Neural cell (in vitro differentiated cells): ENCODE measurements around the gene FGF8. TPM values are rescaled to one million over a fixed set of nuclear protein-coding genes. Genes with fewer than 3 reads are reported as not detected.

Experiments
- H2AFZ ChIP-seq: fragments of 200-600, 300-800 bp; sonication (generic), shearing (Covaris generic); 2 replicates; pipeline ENCODE4 v1.6.0; 2014; ENCODE audit warnings: low read depth, mild to moderate bottlenecking, antibody characterized with exemption, low read length, moderate library complexity
- H3F3A ChIP-seq: fragments of 200-600 bp; shearing (Covaris generic); 2 replicates; pipeline ENCODE4 v1.6.1; 2016; ENCODE audit warnings: mild to moderate bottlenecking, moderate library complexity, mixed read lengths, antibody characterized with exemption, low read length; ENCODE audit not compliant: insufficient read depth, poor library complexity, severe bottlenecking
- H3K27ac ChIP-seq: fragments of 200-600, 300-800 bp; sonication (generic), shearing (Covaris generic); 2 replicates; pipeline ENCODE4 v1.5.1; 2014; ENCODE audit warnings: mild to moderate bottlenecking, low read length, moderate library complexity
- H3K27me3 ChIP-seq: fragments of 300-800, 200-600 bp; sonication (generic), shearing (Covaris generic); 2 replicates; pipeline ENCODE4 v1.6.0; 2014; ENCODE audit warnings: mild to moderate bottlenecking, low read depth, low read length, moderate library complexity; ENCODE audit not compliant: insufficient read depth
- H3K36me3 ChIP-seq: fragments of 300-800, 200-600 bp; sonication (generic), shearing (Covaris generic); 2 replicates; pipeline ENCODE4 v1.5.1; 2014; ENCODE audit warnings: mild to moderate bottlenecking, antibody characterized with exemption, low read length, moderate library complexity; ENCODE audit not compliant: insufficient read depth
- H3K4me2 ChIP-seq: fragments of 300-800, 200-600 bp; sonication (generic), shearing (Covaris generic); 2 replicates; pipeline ENCODE4 v1.6.0; 2014; ENCODE audit warnings: mild to moderate bottlenecking, low read length
- H3K4me3 ChIP-seq: fragments of 300-800, 200-600 bp; sonication (generic), shearing (Covaris generic); 2 replicates; pipeline ENCODE4 v1.5.1; 2014; ENCODE audit warnings: mild to moderate bottlenecking, low read length, moderate library complexity
- H3K79me2 ChIP-seq: fragments of 200-600 bp; shearing (Covaris generic); replicated peaks from 2 replicates; pipeline ENCODE4 v1.6.0; 2014; ENCODE audit warnings: mild to moderate bottlenecking, low read length, moderate library complexity; ENCODE audit not compliant: insufficient read depth
- H3K9ac ChIP-seq: fragments of 300-800, 200-600 bp; sonication (generic), shearing (Covaris generic); 2 replicates; pipeline ENCODE4 v1.6.1; 2016; ENCODE audit warnings: mild to moderate bottlenecking, low read length, mixed read lengths
- H3K9me2 ChIP-seq: fragments of 200-600 bp; shearing (Covaris generic); 2 replicates; pipeline ENCODE4 v1.6.1; 2016; ENCODE audit warnings: mild to moderate bottlenecking, low read length, mixed read lengths; ENCODE audit not compliant: insufficient read depth
- H3K9me3 ChIP-seq: fragments of 200-600, 300-800 bp; sonication (generic), shearing (Covaris generic); 2 replicates; pipeline ENCODE4 v1.6.1; 2016; ENCODE audit warnings: mild to moderate bottlenecking, mixed run types, low read length, moderate library complexity, mixed read lengths
- H4K20me1 ChIP-seq: fragments of 200-600 bp; shearing (Covaris generic); 2 replicates; pipeline ENCODE4 v1.6.1; 2016; ENCODE audit warnings: mild to moderate bottlenecking, mixed run types; ENCODE audit not compliant: insufficient read depth
- CTCF ChIP-seq: fragments of 450-650 bp; IDR thresholded peaks from 2 replicates; pipeline ENCODE4 v1.5.1; 2014; ENCODE audit warnings: antibody characterized with exemption, mild to moderate bottlenecking, moderate library complexity; ENCODE audit not compliant: poor library complexity, severe bottlenecking
- EP300 ChIP-seq: fragments of 450-650 bp; conservative IDR thresholded peaks from 2 replicates; pipeline ENCODE4 v1.6.1; 2014; ENCODE audit warnings: antibody characterized with exemption, mild to moderate bottlenecking, moderate library complexity; ENCODE audit not compliant: poor library complexity, severe bottlenecking
- EZH2 ChIP-seq: fragments of 200-600, 300-800 bp; shearing (Covaris generic), sonication (generic); IDR thresholded peaks from 2 replicates; pipeline ENCODE4 v1.6.1; 2014; ENCODE audit warnings: antibody characterized with exemption, low read length, borderline replicate concordance, mild to moderate bottlenecking; ENCODE audit not compliant: insufficient read depth, poor library complexity, severe bottlenecking
- MXI1 ChIP-seq: fragments of 450-650 bp; conservative IDR thresholded peaks from 2 replicates; pipeline ENCODE4 v1.6.1; 2014; ENCODE audit warnings: antibody characterized with exemption, mild to moderate bottlenecking; ENCODE audit not compliant: poor library complexity, severe bottlenecking
- POLR2AphosphoS5 ChIP-seq: IDR thresholded peaks from 2 replicates; pipeline ENCODE4 v1.6.1; 2012
- RAD21 ChIP-seq: fragments of 450-650 bp; conservative IDR thresholded peaks from 2 replicates; pipeline ENCODE4 v1.6.1; 2014; ENCODE audit warnings: antibody characterized with exemption, mild to moderate bottlenecking, moderate library complexity
- REST ChIP-seq: IDR thresholded peaks from 2 replicates; pipeline ENCODE4 v1.6.1; 2012; ENCODE audit warnings: borderline replicate concordance
- SMC3 ChIP-seq: fragments of 450-650 bp; conservative IDR thresholded peaks from 2 replicates; pipeline ENCODE4 v1.6.1; 2014; ENCODE audit warnings: antibody characterized with exemption, mild to moderate bottlenecking, moderate library complexity; ENCODE audit not compliant: poor library complexity
- TAF1 ChIP-seq: IDR thresholded peaks from 2 replicates; pipeline ENCODE4 v1.6.1; 2012; ENCODE audit warnings: low read depth
- polyA plus RNA-seq: library from polyadenylated mRNA; depleted of rRNA; stranded (reverse); fragments of >200 nt; gene quantifications from 2 replicates; pipeline ENCODE4 v1.2.3, GENCODE V29; 2014

FGF8 gene
- polyA plus RNA-seq, 1 donor from 2014 or later: 6.0 TPM

GRCh38 chr10:101772895-101773761, 2.8 kb downstream of the FGF8 start:
- TF ChIP-seq EZH2 (no peak), EP300 (no peak), POLR2AphosphoS5 (no peak), REST (no peak), MXI1 (no peak), CTCF (no peak), RAD21 (no peak), TAF1 (no peak), SMC3 (no peak)
- Histone ChIP-seq H3K9me3 (no peaks in the 10 kb centered on the region), H3K4me3 (no peak overlapping the region), H3K27me3 (peaks cover 63% of the 10 kb centered on the region), H3K36me3 (no peaks in the 10 kb centered on the region), H3K79me2 (no peaks in the 10 kb centered on the region), H3K9me2 (no peaks in the 10 kb centered on the region), H3K27ac (no peak overlapping the region), H4K20me1 (no peaks in the 10 kb centered on the region), H2AFZ (no peak overlapping the region), H3K4me2 (no peak overlapping the region), H3K9ac (no peak overlapping the region), H3F3A (no peaks in the 10 kb centered on the region)

- H3K4me2 ChIP-seq: no peak overlapping the region
- no peak overlapping the region for H2AFZ ChIP-seq
- no peaks in the 10 kb centered on the region for H4K20me1 ChIP-seq
- no peak overlapping the region for H3K9ac ChIP-seq
- TF ChIP-seq RAD21: no peak
- no peak for TF ChIP-seq CTCF
- TF ChIP-seq SMC3: no peak
- no peak for TF ChIP-seq EP300
- no peak for TF ChIP-seq MXI1
- no peak for TF ChIP-seq TAF1
- TF ChIP-seq EZH2: no peak
- no peak for TF ChIP-seq POLR2AphosphoS5
- TF ChIP-seq REST: no peak
- H3F3A ChIP-seq: no peaks in the 10 kb centered on the region
- no peak overlapping the region for H3K4me3 ChIP-seq
- H3K27ac ChIP-seq: no peak overlapping the region
- H3K36me3 ChIP-seq: no peaks in the 10 kb centered on the region
- H3K27me3 ChIP-seq: peaks cover 54% of the 10 kb centered on the region
- no peaks in the 10 kb centered on the region for H3K9me2 ChIP-seq
- no peaks in the 10 kb centered on the region for H3K79me2 ChIP-seq
- no peaks in the 10 kb centered on the region for H3K9me3 ChIP-seq
Observed at GRCh38 chr10:101772017-101772894, 3.7 kb downstream of the FGF8 start.
